H9 (cell line): ENCODE measurements around the gene SHANK3. TPM values are rescaled to one million over a fixed set of nuclear protein-coding genes. Genes with fewer than 3 reads are reported as not detected.
"Not testable (repeated sequence)": the region's sequence is repeated elsewhere in the genome, so short reads cannot be mapped to it uniquely, and the experiment has no call there.

Source experiments
- DNase-seq: peaks from one replicate; pipeline ENCODE4 v3.0.0-alpha.2; 2017
- H2AFZ ChIP-seq: one replicate; pipeline ENCODE4 v1.6.1; 2013; ENCODE audit warnings: mild to moderate bottlenecking, low read length, control low read depth, moderate library complexity
- H2AK5ac ChIP-seq: 2 replicates; pipeline ENCODE4 v1.6.1; 2013; ENCODE audit warnings: low read length, control low read depth, mixed read lengths; ENCODE audit not compliant: insufficient read length
- H2BK120ac ChIP-seq: one replicate; pipeline ENCODE4 v1.6.1; 2013; ENCODE audit warnings: low read depth, mild to moderate bottlenecking, low read length, control low read depth, inconsistent platforms; ENCODE audit not compliant: poor library complexity, severe bottlenecking
- H2BK12ac ChIP-seq: 2 replicates; pipeline ENCODE4 v1.6.1; 2013; ENCODE audit warnings: low read length, control low read depth, mixed read lengths, low read depth; ENCODE audit not compliant: insufficient read length
- H2BK15ac ChIP-seq: 2 replicates; pipeline ENCODE4 v1.6.1; 2013; ENCODE audit warnings: low read depth, low read length, control low read depth
- H2BK20ac ChIP-seq: one replicate; pipeline ENCODE4 v1.6.1; 2013; ENCODE audit warnings: low read depth, mild to moderate bottlenecking, low read length, control low read depth, inconsistent platforms; ENCODE audit not compliant: poor library complexity, severe bottlenecking
- H2BK5ac ChIP-seq: 2 replicates; pipeline ENCODE4 v1.6.1; 2013; ENCODE audit warnings: low read length, control low read depth, mixed read lengths; ENCODE audit not compliant: insufficient read length
- H3K14ac ChIP-seq: 2 replicates; pipeline ENCODE4 v1.6.1; 2013; ENCODE audit warnings: low read length, control low read depth; ENCODE audit not compliant: insufficient read depth
- H3K18ac ChIP-seq: 2 replicates; pipeline ENCODE4 v1.6.1; 2013; ENCODE audit warnings: low read depth, mild to moderate bottlenecking, mixed read lengths, low read length, control low read depth; ENCODE audit not compliant: insufficient read length
- H3K23ac ChIP-seq: 2 replicates; pipeline ENCODE4 v1.6.1; 2013; ENCODE audit warnings: low read length, control low read depth, mixed read lengths, low read depth; ENCODE audit not compliant: insufficient read length
- H3K23me2 ChIP-seq: 2 replicates; pipeline ENCODE4 v1.6.1; 2013; ENCODE audit warnings: low read depth, mild to moderate bottlenecking, mixed read lengths, low read length, control low read depth; ENCODE audit not compliant: insufficient read length, poor library complexity, severe bottlenecking
- H3K27ac ChIP-seq: 2 replicates; pipeline ENCODE4 v1.5.1; 2013; ENCODE audit warnings: low read length, control low read depth, mixed read lengths, low read depth; ENCODE audit not compliant: insufficient read length
- H3K27me3 ChIP-seq: 2 replicates; pipeline ENCODE4 v1.6.1; 2013; ENCODE audit warnings: low read length, control low read depth, inconsistent platforms; ENCODE audit not compliant: insufficient read depth
- H3K4ac ChIP-seq: 2 replicates; pipeline ENCODE4 v1.6.1; 2013; ENCODE audit warnings: low read depth, mild to moderate bottlenecking, control low read depth, inconsistent platforms, low read length, moderate library complexity
- H3K4me1 ChIP-seq: 2 replicates; pipeline ENCODE4 v1.6.1; 2013; ENCODE audit warnings: low read length, control low read depth, inconsistent platforms; ENCODE audit not compliant: insufficient read depth
- H3K4me2 ChIP-seq: 2 replicates; pipeline ENCODE4 v1.6.1; 2013; ENCODE audit warnings: low read length, control low read depth, mixed read lengths; ENCODE audit not compliant: insufficient read length, insufficient read depth
- H3K56ac ChIP-seq: 2 replicates; pipeline ENCODE4 v1.6.1; 2013; ENCODE audit warnings: low read depth, mild to moderate bottlenecking, mixed read lengths, low read length, control low read depth; ENCODE audit not compliant: insufficient read length
- H3K79me1 ChIP-seq: 2 replicates; pipeline ENCODE4 v1.6.1; 2013; ENCODE audit warnings: low read depth, mild to moderate bottlenecking, moderate library complexity, low read length, control low read depth, inconsistent platforms; ENCODE audit not compliant: insufficient read depth, poor library complexity, severe bottlenecking
- H3K79me2 ChIP-seq: 2 replicates; pipeline ENCODE4 v1.6.1; 2013; ENCODE audit warnings: low read length, control low read depth, inconsistent platforms; ENCODE audit not compliant: insufficient read depth
- H3K9ac ChIP-seq: 2 replicates; pipeline ENCODE4 v1.6.1; 2013; ENCODE audit warnings: low read length, control low read depth, mixed read lengths; ENCODE audit not compliant: insufficient read length; ENCODE audit errors: extremely low read depth
- H3K9me3 ChIP-seq: one replicate; pipeline ENCODE4 v1.6.1; 2013; ENCODE audit warnings: low read depth, low read length, inconsistent platforms; ENCODE audit not compliant: control insufficient read depth
- H3T11ph ChIP-seq: one replicate; pipeline ENCODE4 v1.6.1; 2013; ENCODE audit warnings: mild to moderate bottlenecking, low read length, control low read depth, inconsistent platforms
- H4K20me1 ChIP-seq: one replicate; pipeline ENCODE4 v1.6.1; 2013; ENCODE audit not compliant: control insufficient read depth, insufficient read length, insufficient read depth
- H4K5ac ChIP-seq: 2 replicates; pipeline ENCODE4 v1.6.1; 2013; ENCODE audit warnings: low read depth, mild to moderate bottlenecking, mixed read lengths, low read length, control low read depth; ENCODE audit not compliant: insufficient read length
- H4K8ac ChIP-seq: replicated peaks from 2 replicates; pipeline ENCODE4 v1.6.1; 2013; ENCODE audit warnings: low read length, control low read depth, mixed read lengths, low read depth; ENCODE audit not compliant: insufficient read length
- H4K91ac ChIP-seq: 2 replicates; pipeline ENCODE4 v1.6.1; 2013; ENCODE audit warnings: low read depth, mild to moderate bottlenecking, moderate library complexity, mixed read lengths, low read length, control low read depth; ENCODE audit not compliant: insufficient read length
- H3K27ac Mint-ChIP-seq, 3 experiments: 2 replicates in 2 of 3; 3 replicates in 1 of 3; pipeline ENCODE4 v1.8.0; 2020 to 2021; ENCODE audit warnings: mixed read lengths in 3 of 3, mild to moderate bottlenecking in 1 of 3, moderate library complexity in 1 of 3
- H3K27me3 Mint-ChIP-seq: 2 replicates; pipeline ENCODE4 v1.8.0; 2021; ENCODE audit warnings: low read depth, mild to moderate bottlenecking, moderate library complexity, mixed read lengths
- H3K36me3 Mint-ChIP-seq, 3 experiments: 2 replicates in 2 of 3; 3 replicates in 1 of 3; pipeline ENCODE4 v1.8.0; 2020 to 2021; ENCODE audit warnings: low read depth in 3 of 3, mixed read lengths in 3 of 3; ENCODE audit not compliant: insufficient read depth in 1 of 3
- H3K4me1 Mint-ChIP-seq, 2 experiments: 2 replicates each; pipeline ENCODE4 v1.8.0; 2020; ENCODE audit warnings: mixed read lengths in 2 of 2
- H3K4me3 Mint-ChIP-seq, 2 experiments: 2 replicates in 1 of 2; 3 replicates in 1 of 2; pipeline ENCODE4 v1.8.0; 2020 to 2021; ENCODE audit warnings: mild to moderate bottlenecking in 2 of 2, mixed read lengths in 2 of 2, moderate library complexity in 1 of 2
- H3K9me3 Mint-ChIP-seq, 2 experiments: 2 replicates in 1 of 2; 3 replicates in 1 of 2; pipeline ENCODE4 v1.8.0; 2020; ENCODE audit warnings: mild to moderate bottlenecking in 2 of 2, mixed read lengths in 2 of 2, moderate library complexity in 1 of 2
- WGBS: extraction: QIAGEN DNeasy Blood & Tissue Kit; methylation state at CpG from one replicate; pipeline ENCODE4 v1.1.7; 2013; ENCODE audit warnings: missing lambda C conversion rate, low lambda C conversion rate, mixed read lengths; ENCODE audit not compliant: insufficient read length; ENCODE audit errors: extremely low coverage; 5-methylcytosine and 5-hydroxymethylcytosine counted together
- total RNA-seq: library from RNA; stranded (reverse); gene quantifications from 2 replicates; pipeline ENCODE4 v1.2.1, GENCODE V29; 2021

The SHANK3 gene
- total RNA-seq, 1 experiment from 2014 or later, result 8.7 TPM

DNA sequence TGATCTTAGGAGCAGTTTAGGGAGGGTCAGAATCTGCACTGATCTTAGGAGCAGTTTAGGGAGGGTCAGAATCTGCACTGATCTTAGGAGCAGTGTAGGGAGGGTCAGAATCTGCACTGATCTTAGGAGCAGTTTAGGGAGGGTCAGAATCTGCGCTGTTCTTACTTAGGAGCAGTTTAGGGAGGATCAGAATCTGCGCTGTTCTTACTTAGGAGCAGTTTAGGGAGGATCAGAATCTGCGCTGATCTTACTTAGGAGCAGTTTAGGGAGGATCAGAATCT lies 28.9 kb upstream of the SHANK3 start:
- not testable (repeated sequence) for H3K23me2 ChIP-seq, H3K14ac ChIP-seq, H3K9me3 ChIP-seq, H3T11ph ChIP-seq, H3K79me1 ChIP-seq, H4K91ac ChIP-seq, H2BK20ac ChIP-seq, H2AFZ ChIP-seq, H3K23ac ChIP-seq, H3K36me3 Mint-ChIP-seq, H4K8ac ChIP-seq, H3K9ac ChIP-seq, H3K27ac Mint-ChIP-seq, H3K79me2 ChIP-seq, H3K27ac ChIP-seq, H4K5ac ChIP-seq, H3K4me3 Mint-ChIP-seq, H3K4me1 ChIP-seq, H3K56ac ChIP-seq, H3K18ac ChIP-seq, H2BK15ac ChIP-seq, DNase-seq, H3K4me2 ChIP-seq, H2BK120ac ChIP-seq, H2BK5ac ChIP-seq, H2AK5ac ChIP-seq, H3K4ac ChIP-seq, H4K20me1 ChIP-seq, H2BK12ac ChIP-seq
- Mint-ChIP-seq H3K27me3 (peaks cover 10% of the 10 kb centered on the region), H3K9me3 (peaks cover 17 to 18% of the 10 kb centered on the region in 2 experiments), H3K4me1 (peaks cover 27 to 29% of the 10 kb centered on the region in 2 experiments)
- WGBS, result no CpG with 5 or more reads among the region's 3 CpGs
- peaks cover 13% of the 10 kb centered on the region; the same call in 1 of the 2 replicates for H3K27me3 ChIP-seq
